HG03175 (cell line): ENCODE data around the gene IL17REL.
"Not testable (repeated sequence)": the region's sequence is repeated elsewhere in the genome, so short reads cannot be mapped to it uniquely, and the experiment has no call there.

Experiments used
- ATAC-seq: cut with Tn5 transposase; IDR thresholded peaks from one replicate; pipeline ENCODE4 v1.9.1; 2021; ENCODE audit warnings: mild to moderate bottlenecking, moderate library complexity; ENCODE audit not compliant: unreplicated experiment

Gene IL17REL

DNA sequence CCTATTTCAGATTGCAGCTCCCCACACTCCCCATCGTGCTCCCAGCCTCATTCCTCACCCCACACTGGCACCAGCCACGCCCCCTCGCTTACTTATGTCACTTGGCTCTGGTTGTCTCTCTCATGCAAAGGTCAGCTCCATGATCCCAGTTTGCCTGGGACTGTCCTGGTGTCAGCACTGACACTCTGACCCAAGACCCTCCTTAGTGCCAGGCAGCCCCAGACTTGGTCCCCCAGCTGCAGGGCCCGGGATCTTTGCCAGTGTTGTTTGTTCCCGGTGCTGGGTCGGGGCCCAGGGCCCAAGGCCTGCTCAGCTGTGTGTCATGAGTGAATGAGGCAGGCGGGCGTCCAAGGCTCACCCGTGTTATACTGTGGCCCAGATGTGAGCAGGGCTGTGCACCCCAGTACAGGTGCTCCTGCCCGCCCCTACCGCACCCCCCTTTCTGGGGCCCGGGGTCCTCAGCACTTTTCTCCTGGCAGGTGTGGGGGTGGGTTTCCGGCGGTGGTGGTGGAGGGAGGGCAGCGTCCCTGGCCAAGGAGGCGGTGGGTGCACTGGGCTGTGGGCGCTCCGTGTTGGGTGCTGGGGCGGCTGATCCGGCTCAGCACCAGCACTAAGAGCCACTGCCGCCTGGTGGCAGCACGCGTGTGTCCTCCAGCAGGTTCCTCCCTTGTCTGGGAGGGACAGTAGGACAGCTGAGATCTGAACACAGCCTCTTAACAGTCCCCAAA, 19.5 kb downstream of the IL17REL start:
- ATAC-seq: no peak

DNA sequence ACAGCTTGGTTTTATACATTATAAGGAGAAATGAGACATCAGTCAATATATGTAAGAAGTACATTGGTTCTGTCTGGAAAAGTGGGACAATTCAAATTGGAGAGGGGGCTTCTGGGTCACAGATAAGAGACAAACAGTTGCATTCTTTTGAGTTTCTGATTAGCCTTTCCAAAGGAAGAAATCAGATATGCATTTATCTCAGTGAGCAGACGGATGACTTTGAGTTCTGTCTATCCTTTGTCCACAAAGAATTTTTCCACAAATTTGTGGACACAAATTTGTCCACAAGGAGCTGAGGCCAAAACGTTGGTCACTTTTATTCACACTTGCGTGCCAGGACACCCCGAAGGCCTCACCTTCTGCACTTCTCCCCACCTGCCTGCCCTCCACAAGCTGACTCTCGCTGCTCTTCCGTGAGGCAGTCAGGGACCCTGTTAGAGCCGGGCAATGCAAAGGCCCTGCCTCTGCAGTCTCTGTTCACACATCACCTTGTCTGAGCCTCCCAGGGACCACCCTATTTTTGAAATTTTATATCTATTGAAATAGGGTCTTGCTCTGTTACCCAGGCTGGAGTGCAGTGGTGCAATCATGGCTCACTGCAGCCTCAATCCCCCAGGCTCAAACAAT, 20.5 kb downstream of the IL17REL start:
- no peak for ATAC-seq

DNA sequence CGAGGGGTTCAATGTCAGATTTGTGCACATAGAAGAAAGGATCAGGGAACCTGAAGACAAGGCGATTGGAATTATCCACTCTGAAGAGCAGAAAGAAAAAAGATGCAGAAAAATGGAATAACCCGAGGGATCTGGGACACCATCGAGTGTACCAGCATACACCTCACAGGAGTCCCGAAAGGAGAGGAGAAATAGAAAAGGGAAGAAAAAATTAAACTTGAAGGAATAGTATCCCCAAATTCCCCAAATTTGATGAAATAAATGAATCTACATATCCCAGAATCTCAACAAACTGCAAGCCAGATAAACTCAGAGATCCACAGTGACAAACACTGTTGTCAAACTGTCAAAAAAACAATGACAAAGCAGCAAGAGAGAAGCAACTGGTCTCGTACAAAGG, 21.4 kb downstream of the IL17REL start:
- ATAC-seq: no peak

DNA sequence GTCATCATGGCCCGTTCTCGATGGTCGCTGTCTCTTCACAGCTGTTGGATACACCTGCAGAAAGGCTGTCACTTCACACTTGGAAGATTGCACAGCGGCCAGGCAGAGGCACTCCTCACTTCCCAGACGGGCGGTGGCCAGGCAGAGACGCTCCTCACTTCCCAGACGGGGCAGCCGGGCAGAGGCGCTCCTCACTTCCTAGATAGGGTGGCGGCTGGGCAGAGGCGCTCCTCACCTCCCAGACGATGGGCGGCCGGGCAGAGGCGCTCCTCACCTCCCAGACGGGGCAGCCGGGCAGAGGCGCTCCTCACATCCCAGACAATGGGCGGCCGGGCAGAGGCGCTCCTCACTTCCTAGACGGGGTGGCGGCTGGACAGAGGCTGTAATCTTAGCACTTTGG, 22.7 kb downstream of the IL17REL start:
- not testable (repeated sequence) for ATAC-seq

DNA sequence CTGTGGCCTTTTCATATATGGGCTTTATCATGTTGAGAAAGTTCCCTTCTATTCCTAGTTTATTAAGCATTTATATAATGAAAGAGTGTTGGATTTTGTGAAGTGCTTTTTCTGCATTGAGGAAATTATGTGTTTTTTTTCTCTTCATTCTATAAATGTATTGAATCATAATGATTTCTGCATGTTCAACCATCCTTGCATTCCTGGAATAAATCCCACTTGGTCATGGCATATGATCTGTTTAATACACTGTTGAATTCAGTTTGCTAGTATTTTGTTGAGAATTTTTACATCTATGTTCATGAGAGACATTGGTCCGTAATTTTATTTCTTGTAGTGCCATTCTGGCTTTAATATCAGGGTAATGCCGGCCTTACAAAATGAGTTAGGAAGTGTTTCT, 26.2 kb downstream of the IL17REL start:
- ATAC-seq: no peak

DNA sequence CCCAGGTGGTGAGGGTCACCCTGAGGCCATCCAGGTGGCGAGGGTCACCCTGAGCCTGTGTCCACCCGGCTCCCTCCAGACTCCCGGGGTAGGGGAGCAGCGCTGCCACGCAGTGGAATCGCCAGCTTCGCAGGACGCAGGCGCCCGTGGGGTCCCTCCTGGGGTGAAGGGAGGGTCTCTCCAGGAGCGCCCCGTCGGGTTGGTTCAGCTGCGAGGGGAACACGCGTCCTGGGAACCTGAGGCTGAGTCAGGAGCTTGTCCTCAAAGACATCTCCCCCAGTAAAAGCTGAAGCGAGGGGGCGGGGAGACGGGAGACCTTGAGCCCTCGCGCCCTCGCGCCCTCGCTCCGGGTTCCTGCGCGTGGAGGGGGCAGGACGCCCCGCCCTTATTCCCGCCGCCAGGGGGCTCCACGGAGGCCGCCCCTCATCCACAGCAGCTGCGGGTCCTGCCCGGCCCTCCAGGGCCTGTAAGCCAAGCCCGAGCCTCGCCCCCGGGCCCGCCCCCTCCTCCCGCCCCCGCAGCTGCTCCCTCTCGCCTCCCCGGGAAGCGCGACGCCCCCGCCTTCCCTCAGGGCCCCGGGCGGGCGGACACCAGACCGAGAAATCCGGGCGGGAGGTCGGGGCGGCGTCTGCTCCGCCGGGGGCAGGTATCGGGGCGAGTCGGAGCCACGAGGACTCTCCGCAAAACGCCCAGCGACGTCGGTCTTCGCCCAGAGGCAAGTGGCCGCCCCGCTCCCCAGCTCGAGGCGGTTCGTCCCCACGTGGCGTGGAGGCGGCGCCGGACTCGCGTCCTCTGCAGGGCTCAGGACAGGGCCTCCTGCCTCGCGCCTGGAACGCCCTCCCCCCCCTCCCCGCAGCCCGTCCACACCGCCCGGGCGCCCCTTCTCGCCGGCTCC, 29.2 kb downstream of the IL17REL start:
- ATAC-seq: no peak

DNA sequence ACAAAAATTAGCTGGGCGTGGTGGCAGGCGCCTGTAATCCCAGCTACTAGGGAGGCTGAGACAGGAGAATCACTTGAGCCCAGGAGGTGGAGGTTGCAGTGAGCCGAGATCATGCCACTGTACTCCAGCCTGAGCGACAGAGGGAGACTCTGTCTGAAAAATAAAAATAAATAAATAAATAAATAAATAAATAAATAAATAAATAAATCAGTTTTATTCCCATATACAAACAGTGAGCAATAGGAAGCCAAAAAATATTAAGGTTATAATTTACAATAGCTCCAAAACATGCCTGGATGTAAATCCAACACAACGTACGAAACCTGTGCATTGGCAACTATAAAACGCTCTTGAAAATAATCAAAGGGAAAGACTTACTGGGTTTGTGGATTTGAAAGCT, 30.8 kb downstream of the IL17REL start:
- not testable (repeated sequence) for ATAC-seq

DNA sequence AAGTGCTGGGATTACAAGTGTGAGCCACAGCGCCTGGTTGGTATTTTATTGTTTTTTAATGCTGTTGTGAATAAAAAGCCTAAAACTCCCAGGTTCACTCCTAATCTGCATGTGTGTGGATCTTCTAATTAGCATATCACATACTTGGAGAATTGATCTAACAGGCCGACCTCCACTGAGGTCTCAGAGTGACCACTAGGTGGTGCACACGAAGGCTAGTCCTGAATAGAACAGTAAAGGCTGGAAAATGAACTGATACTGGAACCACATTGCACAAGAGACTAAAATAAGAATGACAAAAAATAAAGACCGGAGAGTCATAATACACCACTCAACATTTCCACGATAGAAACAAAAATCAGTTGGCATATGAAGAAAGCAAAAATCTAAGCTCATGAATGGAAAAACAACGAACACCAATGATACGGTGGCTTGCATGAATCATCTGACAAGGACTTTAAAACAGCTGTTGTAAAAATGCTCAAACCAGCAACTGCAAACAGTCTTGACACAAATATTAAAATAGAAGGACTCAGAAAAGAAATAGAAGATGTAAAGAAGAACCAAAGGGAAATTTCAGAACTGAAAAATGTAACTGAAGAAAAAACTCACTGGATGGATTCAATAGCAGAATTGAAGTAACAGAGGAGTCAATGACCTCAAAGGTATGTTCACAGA, 32.8 kb downstream of the IL17REL start:
- ATAC-seq: no peak

DNA sequence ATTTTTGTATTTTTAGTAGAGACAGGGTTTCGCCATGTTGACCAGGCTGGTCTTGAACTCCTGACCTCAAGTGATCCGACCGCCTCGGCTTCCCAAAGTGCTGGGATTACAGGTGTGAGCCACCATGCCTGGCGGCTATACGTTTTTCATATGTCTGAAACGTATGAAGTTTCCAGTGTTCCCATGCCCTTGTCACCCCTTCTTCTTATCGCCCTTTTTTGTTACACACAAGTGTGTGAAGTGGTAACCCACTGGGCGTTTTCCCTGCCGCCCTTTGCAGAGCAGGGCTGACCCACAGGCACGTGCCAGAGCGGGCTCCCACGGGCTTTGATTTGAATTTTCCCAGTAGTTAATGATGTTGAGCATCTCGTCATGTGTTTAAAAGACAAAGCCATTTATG, 35.0 kb downstream of the IL17REL start:
- no peak for ATAC-seq

DNA sequence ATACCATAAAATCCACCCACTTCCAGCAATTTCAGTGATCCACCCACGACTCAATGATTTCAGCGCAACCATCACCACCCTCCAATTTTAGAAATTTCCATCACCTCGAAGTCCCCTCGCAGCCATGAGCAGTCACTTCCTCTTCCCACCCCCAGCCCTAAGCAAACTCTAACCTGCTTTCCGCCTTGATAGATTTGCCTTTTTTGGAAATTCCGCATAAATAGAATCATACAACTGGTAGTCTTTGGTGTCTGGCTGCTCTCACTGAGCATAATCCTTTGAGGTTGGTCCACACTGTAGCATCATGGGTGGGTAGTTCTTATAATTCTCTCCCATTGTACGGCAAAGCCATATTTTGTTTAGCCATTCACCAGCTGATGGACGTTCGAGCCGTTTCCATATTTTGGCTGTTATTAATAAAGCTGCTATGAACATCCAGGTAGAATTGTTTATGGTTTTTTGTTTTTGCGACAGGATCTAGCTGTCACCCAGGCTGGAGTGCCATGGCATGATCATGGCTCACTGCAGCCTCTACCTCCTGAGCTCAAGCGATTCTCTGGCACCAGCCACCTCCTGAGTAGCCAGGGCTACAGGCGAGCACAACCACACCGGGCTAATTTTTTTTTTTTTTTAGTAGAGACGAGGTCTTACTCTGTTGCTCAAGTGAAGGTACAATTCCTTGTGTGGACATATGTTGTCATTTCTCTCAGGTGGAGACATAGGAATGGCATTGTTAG, 36.0 kb downstream of the IL17REL start:
- ATAC-seq: no peak

DNA sequence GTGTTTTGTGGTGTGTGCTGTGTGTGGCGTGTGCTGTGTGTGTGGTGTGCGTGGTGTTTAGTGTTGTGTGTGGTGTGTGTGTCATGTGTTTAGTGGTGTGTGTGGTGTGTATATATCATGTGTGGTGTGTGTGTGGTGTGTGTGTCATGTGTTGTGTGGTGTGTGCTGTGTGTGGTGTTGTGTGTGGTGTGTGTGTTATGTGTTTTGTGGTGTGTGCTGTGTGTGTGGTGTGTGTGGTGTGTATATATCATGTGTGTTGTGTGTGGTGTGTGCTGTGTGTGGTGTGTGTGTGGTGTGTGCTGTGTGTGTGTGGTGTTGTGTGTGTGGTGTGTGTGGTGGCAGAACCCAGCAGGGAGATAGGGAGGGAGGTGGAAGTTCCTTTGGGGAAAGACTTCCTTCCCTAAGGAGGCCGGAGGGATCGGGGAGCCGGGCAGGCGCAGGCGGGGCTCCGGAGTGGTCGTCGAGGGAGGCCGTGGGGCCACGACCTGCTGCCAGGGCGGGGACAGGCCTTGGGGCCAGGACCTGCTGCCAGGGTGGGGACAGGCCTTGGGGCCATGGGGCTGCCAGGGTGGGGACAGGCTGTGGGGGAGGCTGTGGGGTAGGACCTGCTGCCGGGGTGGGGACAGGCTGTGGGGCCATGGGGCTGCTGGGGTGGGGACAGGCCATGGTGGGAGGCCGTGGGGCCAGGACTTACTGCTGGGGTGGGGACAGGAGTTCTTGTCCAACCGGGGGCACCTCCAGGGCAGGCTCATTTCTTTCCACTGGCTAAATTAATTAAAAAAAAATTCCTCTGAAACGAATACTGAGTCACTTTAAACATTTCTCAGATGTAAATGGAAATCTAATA, 36.8 kb downstream of the IL17REL start:
- no peak for ATAC-seq

DNA sequence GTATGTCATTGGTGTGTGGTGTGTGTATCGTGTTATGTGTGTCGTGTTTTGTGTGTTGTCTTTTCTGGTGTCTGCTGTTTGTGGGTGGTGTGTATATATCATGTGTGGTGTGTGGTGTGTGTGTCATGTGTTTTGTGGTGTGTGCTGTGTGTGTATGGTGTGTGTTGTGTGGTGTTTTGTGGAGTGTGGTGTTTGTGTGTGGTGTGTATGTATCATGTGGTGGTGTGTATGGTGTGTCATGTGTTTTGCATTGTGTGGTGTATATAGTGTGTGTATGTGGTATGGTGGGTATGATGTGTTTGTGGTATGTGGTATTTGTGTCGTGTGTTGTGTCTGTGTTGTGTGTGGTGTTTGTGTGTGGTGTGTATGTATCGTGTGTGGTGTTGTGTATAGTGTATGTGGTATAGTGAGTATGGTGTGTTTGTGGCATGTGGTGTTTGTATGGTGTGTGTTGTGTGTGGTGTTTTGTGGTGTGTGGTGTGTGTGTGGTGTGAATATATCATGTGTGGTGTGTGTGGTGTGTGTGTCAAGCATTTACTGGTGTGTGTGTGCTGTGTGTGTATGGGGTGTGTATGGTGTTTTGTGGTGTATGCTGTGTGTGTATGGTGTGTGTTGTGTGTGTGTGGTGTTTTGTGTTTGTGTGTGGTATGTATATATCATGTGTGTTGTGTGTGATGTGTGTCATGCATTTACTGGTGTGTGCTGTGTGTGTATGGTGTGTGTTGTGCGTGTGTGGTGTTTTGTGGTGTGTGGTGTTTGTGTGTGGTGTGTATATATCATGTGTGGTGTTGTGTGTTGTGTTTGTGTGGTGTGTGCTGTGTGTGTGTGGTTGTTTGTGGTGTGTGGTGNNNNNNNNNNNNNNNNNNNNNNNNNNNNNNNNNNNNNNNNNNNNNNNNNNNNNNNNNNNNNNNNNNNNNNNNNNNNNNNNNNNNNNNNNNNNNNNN, 39.3 kb downstream of the IL17REL start:
- ATAC-seq: no peak

DNA sequence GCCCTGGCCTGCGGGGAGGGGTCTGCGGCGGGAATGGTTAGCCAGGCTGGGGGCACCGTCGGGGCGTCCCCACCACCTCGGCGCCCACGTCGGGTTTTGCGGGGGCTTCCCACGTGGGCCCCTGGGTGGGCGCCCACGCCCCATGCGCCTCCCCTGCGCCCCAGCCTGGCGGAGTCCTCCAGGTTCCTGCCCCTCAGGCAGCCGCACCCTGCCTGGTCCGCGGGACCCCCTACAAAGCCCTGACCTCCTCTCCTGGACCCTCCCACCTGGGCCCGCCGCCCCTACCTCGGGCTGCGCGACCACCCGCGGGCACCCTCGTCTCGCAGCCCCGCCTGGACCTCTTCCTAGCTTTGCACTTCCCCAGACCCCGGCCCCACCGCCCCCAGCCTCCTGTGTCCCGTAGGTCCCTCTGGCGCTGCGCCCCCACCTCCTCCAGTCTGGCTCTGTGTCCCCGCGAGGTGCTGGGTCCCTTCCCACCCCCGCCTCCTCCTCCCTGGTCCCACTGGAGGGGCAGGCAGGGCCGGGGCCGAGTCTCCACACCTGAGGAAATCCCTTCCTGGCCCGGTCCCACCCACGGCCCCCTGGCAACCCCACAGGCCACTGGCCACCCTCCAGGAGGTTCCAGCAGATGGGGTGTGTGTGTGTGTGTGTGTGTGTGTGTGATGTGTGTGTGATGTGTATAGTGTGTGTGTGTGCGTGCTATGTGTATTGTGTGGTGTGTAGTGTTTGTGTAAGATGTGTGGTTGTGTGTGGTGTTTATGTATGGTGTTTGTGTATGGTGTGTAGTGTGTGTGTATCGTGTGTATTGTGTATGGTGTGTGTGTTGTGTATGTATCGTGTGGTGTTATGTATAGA, 40.2 kb downstream of the IL17REL start:
- ATAC-seq: no peak

DNA sequence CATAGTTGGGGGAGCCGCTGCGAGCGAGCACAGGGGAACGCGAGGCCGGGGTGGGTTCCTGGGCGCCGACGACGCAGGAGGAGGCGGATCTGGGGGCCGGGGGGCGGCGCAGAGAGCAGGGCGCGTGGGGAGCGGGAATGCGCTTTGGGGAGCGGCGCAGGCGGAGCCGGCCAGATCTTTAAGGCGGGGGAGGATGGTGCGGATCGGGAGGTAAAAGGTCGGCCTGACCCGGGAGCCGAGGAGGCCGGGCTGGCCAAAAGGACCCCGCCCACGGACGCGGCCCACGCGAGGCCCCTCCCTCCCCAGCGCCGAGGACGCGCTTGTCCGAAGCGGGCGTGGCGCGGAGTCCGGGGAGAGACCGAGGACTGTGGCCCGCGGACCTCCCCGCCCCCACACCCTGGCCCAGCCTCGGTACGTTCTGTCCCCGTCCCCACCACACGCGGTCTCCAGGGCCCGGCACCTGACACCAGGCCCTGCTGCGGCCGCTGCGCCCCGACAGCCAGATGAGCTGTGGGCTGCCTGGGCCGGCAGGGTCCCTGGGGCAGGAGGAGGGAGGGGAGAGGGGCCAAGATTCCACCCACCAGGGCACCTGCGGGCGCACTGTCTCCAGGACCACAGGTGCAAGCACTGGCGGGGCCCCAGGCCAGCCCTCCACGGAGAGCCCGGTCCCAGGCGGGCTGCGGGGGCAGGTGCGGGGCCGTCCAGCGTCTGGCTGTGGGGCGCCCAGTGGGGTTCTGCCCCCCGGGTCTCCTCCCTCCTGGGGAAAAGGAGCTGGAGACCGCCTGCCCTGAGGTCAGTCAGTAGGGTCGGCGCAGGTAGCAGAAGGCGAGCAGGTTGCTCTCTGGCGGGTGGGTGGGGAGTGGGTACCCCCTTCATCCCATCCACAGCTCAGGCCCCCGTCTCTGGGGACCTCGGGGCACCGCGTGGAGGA, 41.1 kb downstream of the IL17REL start:
- ATAC-seq: peak; percentile 25

DNA sequence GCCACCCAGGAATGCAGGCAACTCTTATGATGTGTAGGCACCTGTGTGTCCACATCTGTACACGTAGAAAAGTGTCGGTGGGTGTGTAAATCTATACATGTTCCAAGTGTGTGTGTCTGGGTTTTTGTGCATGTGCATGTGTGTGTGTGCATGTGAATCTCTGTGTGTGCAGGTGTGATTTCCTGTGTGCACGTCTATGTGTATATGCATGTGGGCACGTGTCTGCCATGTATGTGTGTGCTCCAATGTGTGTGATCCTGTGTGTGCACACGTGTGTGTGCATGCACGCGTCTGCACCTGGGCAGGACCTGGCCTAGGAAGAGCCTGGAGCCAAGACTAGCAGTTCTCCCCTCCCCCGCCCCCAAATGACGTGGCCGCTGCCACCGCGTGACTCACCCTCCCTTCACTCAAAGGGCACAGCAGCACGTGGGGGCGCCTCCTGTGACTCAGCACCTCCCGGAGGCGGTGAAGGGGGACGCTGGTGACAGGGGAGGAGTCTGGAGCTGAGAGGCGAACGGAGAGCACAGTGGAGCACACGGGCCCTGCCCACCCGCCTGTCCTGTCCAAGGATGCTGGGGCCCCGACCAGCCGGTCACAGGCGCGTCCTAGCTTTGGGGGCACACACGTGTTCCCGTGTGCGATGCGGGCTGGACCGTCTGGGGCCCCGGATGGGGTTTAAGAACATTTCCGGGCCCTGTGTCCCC, 41.9 kb downstream of the IL17REL start:
- ATAC-seq: peak; percentile 75
